Mesothelial cell of epicardium (in vitro differentiated cells): ENCODE results near the gene VWF. TPM values are rescaled to one million over a fixed set of nuclear protein-coding genes. Genes with fewer than 3 reads are reported as not detected.
"Not testable (repeated sequence)": the region's sequence is repeated elsewhere in the genome, so short reads cannot be mapped to it uniquely, and the experiment has no call there.

Source experiments
- DNase-seq, 2 experiments: peaks; one replicate each; pipeline ENCODE4 v3.0.0; 2021; ENCODE audit warnings: low spot score in 2 of 2; ENCODE audit not compliant: unreplicated experiment in 2 of 2
- H3K27ac Mint-ChIP-seq: 2 replicates; pipeline ENCODE4 v1.8.0; 2021; ENCODE audit warnings: mixed read lengths
- H3K27me3 Mint-ChIP-seq: 2 replicates; pipeline ENCODE4 v1.8.0; 2021; ENCODE audit warnings: low read depth, mixed read lengths
- H3K36me3 Mint-ChIP-seq: 2 replicates; pipeline ENCODE4 v1.8.0; 2021; ENCODE audit warnings: mixed read lengths
- H3K4me1 Mint-ChIP-seq: 2 replicates; pipeline ENCODE4 v1.8.0; 2021; ENCODE audit warnings: mixed read lengths
- H3K4me3 Mint-ChIP-seq: 2 replicates; pipeline ENCODE4 v1.8.0; 2021; ENCODE audit warnings: mild to moderate bottlenecking, moderate library complexity, mixed read lengths
- H3K9me3 Mint-ChIP-seq: 2 replicates; pipeline ENCODE4 v1.8.0; 2021; ENCODE audit warnings: mixed read lengths
- total RNA-seq: library from RNA; stranded (reverse); gene quantifications from 3 replicates; pipeline ENCODE4 v1.2.1, GENCODE V29; 2021
- TF ChIP-seq, protein P1 (sequence below): fragments of 200-600 bp; sonication (generic); IDR thresholded peaks from one replicate; pipeline ENCODE4 v1.5.0; 2021; ENCODE audit warnings: antibody characterized with exemption; ENCODE audit not compliant: unreplicated experiment

The VWF gene
- total RNA-seq, 1 donor from 2014 or later: 0.31 TPM

DNA sequence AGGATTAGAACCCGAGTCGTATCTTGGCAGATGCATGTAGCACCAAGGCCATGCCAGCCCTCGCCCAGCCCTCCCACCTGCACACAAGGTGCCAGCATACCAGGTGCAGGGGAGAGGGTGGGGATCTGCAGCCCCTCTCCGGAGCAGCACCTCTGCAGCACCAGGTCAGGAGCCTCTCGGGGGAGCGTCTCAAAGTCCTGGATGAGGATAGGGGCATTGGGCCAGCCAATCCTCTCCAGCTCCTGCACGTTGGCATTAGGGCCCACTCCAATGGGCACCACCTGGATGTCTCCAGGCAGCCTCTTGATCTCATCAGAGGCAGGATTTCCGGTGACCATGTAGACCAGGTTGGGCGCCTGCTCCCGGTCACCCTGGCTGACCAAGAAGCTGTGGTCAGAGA lies 106.2 kb downstream of the VWF start:
- H3K36me3 Mint-ChIP-seq: no peaks in the 10 kb centered on the region
- H3K9me3 Mint-ChIP-seq: no peaks in the 10 kb centered on the region
- no peak overlapping the region for H3K27ac Mint-ChIP-seq
- peaks cover 8% of the 10 kb centered on the region for H3K4me1 Mint-ChIP-seq
- H3K4me3 Mint-ChIP-seq: no peak overlapping the region
- no peak for DNase-seq
- peaks cover 16% of the 10 kb centered on the region for H3K27me3 Mint-ChIP-seq
- TF ChIP-seq, protein P1, sequence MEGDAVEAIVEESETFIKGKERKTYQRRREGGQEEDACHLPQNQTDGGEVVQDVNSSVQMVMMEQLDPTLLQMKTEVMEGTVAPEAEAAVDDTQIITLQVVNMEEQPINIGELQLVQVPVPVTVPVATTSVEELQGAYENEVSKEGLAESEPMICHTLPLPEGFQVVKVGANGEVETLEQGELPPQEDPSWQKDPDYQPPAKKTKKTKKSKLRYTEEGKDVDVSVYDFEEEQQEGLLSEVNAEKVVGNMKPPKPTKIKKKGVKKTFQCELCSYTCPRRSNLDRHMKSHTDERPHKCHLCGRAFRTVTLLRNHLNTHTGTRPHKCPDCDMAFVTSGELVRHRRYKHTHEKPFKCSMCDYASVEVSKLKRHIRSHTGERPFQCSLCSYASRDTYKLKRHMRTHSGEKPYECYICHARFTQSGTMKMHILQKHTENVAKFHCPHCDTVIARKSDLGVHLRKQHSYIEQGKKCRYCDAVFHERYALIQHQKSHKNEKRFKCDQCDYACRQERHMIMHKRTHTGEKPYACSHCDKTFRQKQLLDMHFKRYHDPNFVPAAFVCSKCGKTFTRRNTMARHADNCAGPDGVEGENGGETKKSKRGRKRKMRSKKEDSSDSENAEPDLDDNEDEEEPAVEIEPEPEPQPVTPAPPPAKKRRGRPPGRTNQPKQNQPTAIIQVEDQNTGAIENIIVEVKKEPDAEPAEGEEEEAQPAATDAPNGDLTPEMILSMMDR: no peak

DNA sequence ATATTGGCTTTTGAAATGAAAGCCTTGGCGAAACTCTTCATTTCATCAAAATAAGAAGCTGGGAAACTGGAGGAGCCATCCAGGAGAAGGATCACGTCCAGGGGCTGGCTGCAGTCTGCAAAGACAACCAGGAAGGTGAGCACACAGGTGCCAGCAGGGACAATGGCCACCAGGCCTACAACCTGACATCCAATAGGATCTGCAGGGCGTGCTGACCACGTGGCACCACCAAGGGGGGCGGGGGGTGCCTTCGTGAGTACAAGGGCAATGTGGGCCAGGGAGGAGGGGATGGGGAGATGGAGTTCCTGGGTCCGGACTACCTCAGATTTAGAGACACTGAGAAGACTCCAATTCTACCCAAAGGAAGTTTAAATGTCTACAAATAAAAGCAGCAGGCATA lies 107.7 kb downstream of the VWF start:
- no peaks in the 10 kb centered on the region for H3K36me3 Mint-ChIP-seq
- H3K4me1 Mint-ChIP-seq: peaks cover 8% of the 10 kb centered on the region
- H3K27me3 Mint-ChIP-seq: peaks cover 17% of the 10 kb centered on the region
- no peak overlapping the region for H3K4me3 Mint-ChIP-seq
- H3K27ac Mint-ChIP-seq: no peak overlapping the region
- TF ChIP-seq, protein P1: no peak
- DNase-seq: no peak
- H3K9me3 Mint-ChIP-seq: no peaks in the 10 kb centered on the region

DNA sequence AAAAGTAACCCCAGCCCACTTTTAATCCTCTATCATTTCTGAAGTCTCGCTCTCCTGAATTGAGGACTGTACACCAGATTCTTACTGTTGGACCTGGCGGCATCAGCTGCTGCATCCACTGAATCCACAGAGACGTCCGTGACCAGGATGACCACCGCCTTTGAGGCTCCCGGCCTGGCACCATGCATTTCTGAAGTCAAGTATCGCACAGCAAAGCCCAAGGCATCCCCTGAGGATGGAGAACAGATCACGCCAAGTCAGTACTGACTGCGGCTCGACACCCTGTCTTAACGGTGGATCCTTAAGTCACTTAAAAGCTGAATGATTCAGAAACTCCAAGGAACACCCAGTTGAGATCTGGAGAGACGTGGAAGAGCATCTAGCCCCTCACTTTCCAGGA lies 108.5 kb downstream of the VWF start:
- H3K36me3 Mint-ChIP-seq, H3K27ac Mint-ChIP-seq, H3K4me1 Mint-ChIP-seq, H3K4me3 Mint-ChIP-seq, H3K9me3 Mint-ChIP-seq, DNase-seq: not testable (repeated sequence)
- H3K27me3 Mint-ChIP-seq: peaks cover 19% of the 10 kb centered on the region

DNA sequence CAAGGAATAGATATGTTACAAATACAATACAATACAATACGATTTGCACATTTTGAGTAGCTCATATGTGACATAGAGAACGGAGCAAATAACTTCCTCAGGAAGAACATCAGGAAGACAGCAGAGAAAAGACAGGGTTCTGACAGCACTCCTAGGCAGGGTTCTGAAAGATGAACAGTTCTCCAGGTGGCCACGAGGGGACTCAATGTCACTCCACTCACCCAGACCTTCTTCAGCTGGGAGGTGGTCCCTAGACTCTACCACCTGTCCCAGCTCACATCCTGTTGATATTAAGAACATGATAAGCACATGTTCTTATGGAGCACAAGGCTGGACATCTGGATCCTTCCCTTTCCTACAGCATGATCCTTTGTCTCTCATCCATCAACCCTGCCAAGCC lies 109.2 kb downstream of the VWF start:
- H3K9me3 Mint-ChIP-seq, H3K27ac Mint-ChIP-seq, H3K4me3 Mint-ChIP-seq, H3K4me1 Mint-ChIP-seq, H3K36me3 Mint-ChIP-seq, DNase-seq: not testable (repeated sequence)
- peaks cover 21% of the 10 kb centered on the region for H3K27me3 Mint-ChIP-seq

DNA sequence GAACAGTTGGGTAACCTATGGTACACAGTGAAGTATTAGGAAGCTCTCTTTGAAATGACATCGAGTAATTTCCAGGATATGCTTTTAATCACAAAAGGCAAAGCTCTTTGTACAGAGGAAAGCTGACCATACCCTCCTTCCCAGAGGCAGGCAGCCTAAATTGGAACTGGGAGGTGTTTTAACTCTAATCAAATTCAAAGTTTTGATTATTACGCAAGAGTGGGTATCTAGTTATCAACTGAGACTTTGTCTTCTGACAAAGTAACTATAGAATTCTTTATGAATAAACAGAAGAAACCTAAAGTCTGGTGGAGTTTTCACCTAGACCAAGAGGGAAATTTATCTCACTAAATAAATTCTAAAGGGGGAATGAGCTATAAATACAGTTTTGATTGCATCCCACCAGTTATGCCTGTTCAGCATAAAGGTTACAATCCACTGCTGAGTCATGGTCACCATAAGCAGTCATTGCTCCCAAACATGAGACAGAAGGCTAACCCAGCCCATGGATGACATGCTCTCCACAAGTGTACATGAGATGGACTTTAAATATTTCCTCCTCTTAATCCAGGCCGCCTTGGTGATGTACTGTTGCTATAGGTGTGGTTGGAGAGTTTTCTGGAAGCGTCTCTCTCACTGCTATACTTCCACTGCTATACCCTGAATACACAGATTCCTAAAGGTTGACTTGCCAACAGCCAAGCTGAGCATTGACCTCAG lies 113.7 kb downstream of the VWF start:
- H3K36me3 Mint-ChIP-seq, H3K9me3 Mint-ChIP-seq, H3K27ac Mint-ChIP-seq, DNase-seq, H3K4me1 Mint-ChIP-seq, H3K4me3 Mint-ChIP-seq: not testable (repeated sequence)
- H3K27me3 Mint-ChIP-seq: peaks cover 61% of the 10 kb centered on the region

DNA sequence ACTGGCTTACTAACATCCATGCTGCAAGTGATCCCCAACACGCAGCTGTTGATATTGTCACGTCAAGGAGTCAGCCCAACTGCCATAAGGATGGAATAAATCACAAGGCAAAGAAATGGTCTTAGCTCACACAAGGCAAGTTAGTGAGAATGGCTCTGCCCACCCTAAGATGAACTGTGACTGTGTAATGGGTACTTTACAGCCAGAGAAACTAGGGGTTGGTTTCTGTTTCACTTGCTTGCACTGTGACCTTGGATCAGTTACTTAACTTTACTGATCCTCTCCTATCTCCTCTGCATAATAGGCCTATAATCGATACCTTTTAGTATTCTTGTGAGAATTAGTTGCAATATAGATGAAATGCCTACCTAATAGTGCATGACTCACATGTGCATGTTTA lies 127.2 kb downstream of the VWF start:
- TF ChIP-seq, protein P1: no peak
- DNase-seq: no peak
- H3K36me3 Mint-ChIP-seq: no peaks in the 10 kb centered on the region

DNA sequence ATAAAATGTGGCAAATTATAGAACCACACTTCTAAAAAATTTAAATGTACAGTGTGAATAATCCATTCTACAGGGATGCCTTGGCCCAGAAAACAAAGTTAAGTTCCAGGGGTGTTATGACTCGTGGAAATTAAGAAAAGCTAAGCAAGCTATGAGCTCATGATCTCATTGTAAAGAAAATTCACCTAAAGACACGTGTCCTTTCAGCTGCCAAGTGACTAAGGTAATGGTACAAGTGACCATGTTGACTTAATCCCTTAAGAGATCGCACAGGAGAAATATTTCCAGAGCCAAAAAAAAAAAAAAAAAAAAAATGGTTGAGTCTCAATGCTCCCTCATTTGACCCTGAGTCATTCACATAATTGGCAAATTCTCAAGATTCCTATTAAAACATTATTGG lies 128.0 kb downstream of the VWF start:
- H3K36me3 Mint-ChIP-seq: no peaks in the 10 kb centered on the region
- no peaks in the 10 kb centered on the region for H3K4me1 Mint-ChIP-seq
- H3K27me3 Mint-ChIP-seq: peaks cover 10% of the 10 kb centered on the region
- TF ChIP-seq, protein P1: no peak
- DNase-seq: no peak
- no peaks in the 10 kb centered on the region for H3K9me3 Mint-ChIP-seq
- H3K4me3 Mint-ChIP-seq: no peak overlapping the region
- no peak overlapping the region for H3K27ac Mint-ChIP-seq

More for the DNA sequence above, 127.2 kb downstream of the VWF start:
- Mint-ChIP-seq H3K27ac (no peak overlapping the region), H3K27me3 (peaks cover 14% of the 10 kb centered on the region), H3K4me3 (no peak overlapping the region), H3K9me3 (no peaks in the 10 kb centered on the region), H3K4me1 (no peaks in the 10 kb centered on the region)
